Upper lobe of left lung (tissue), 4 donors: ENCODE data around the gene EPS15.

ENCODE experiments used
- CTCF ChIP-seq, 6 experiments: fragments of 450-650 bp in 4 of 6; fragments of 200-600 bp in 2 of 6; sonication (generic) in 2 of 6; IDR thresholded peaks; one replicate each; pipeline ENCODE4 v1.5.1; 2016 to 2019; ENCODE audit warnings: antibody characterized with exemption in 6 of 6
- POLR2A ChIP-seq, 4 donors: fragments of 450-650 bp; IDR thresholded peaks; one replicate each; pipeline ENCODE4 v1.5.1; 2016 to 2017; ENCODE audit warnings: antibody characterized with exemption in 4 of 4, mild to moderate bottlenecking in 2 of 4

- TF ChIP-seq CTCF (IDR thresholded peaks at IDR 0.05), result no peak
- no peak for TF ChIP-seq POLR2A (IDR thresholded peaks at IDR 0.05)
Measured at GRCh38 chr1:51527144-51527543, 8.1 kb upstream of the EPS15 start.
